DND-41 (cell line): Measurements from ENCODE around the gene ABLIM3.

Experiments used
- ATAC-seq: fragments of 200-7000 bp; cut with Tn5 transposase; 3 replicates; pipeline ENCODE4 v1.9.1; 2021; ENCODE audit warnings: low read depth; ENCODE audit not compliant: insufficient read depth
- DNase-seq: peaks from one replicate; pipeline ENCODE4 v3.0.0-alpha.2; 2020
- H2AFZ ChIP-seq: 2 replicates; pipeline ENCODE4 v1.6.0; 2012; ENCODE audit warnings: low read depth, low read length
- H3K27ac ChIP-seq: 2 replicates; pipeline ENCODE4 v1.5.1; 2012; ENCODE audit warnings: low read length, inconsistent platforms
- H3K27me3 ChIP-seq: fragments of 200-600 bp; sonication (generic); 2 replicates; pipeline ENCODE4 v1.6.0; 2012; ENCODE audit warnings: low read length, mild to moderate bottlenecking, inconsistent platforms; ENCODE audit not compliant: insufficient read depth, poor library complexity
- H3K36me3 ChIP-seq: 2 replicates; pipeline ENCODE4 v1.5.1; 2012; ENCODE audit warnings: low read length, inconsistent platforms; ENCODE audit not compliant: insufficient read depth
- H3K4me1 ChIP-seq: 2 replicates; pipeline ENCODE4 v1.5.1; 2012; ENCODE audit warnings: mild to moderate bottlenecking, low read length; ENCODE audit not compliant: insufficient read depth
- H3K4me2 ChIP-seq: 2 replicates; pipeline ENCODE4 v1.6.0; 2012; ENCODE audit warnings: mild to moderate bottlenecking, moderate library complexity, low read length, inconsistent platforms; ENCODE audit not compliant: insufficient read depth
- H3K4me3 ChIP-seq, 2 experiments: fragments of 200-600 bp in 1 of 2; shearing (Covaris generic) in 1 of 2; 2 replicates each; pipeline ENCODE4 v1.5.1; 2012 to 2016; ENCODE audit warnings: inconsistent platforms in 2 of 2, low read length in 2 of 2, mild to moderate bottlenecking in 2 of 2, low read depth in 1 of 2, moderate library complexity in 1 of 2
- H3K79me2 ChIP-seq: 2 replicates; pipeline ENCODE4 v1.6.0; 2012; ENCODE audit warnings: low read length, inconsistent platforms; ENCODE audit not compliant: insufficient read depth
- H3K9ac ChIP-seq: 2 replicates; pipeline ENCODE4 v1.6.0; 2012; ENCODE audit warnings: low read depth, mild to moderate bottlenecking, inconsistent platforms, low read length, moderate library complexity
- H3K9me3 ChIP-seq: 2 replicates; pipeline ENCODE4 v1.5.1; 2012; ENCODE audit warnings: low read length, moderate library complexity, mild to moderate bottlenecking, inconsistent platforms; ENCODE audit not compliant: insufficient read depth, severe bottlenecking
- H4K20me1 ChIP-seq: 2 replicates; pipeline ENCODE4 v1.6.0; 2012; ENCODE audit warnings: low read length; ENCODE audit not compliant: insufficient read depth
- EZH2 ChIP-seq: IDR thresholded peaks from 3 replicates; pipeline ENCODE4 v1.6.1; 2012; ENCODE audit warnings: borderline replicate concordance, low read depth, mild to moderate bottlenecking, moderate library complexity, low read length, inconsistent platforms; ENCODE audit not compliant: severe bottlenecking
- TF ChIP-seq, protein P1 (sequence below): IDR thresholded peaks from 2 replicates; pipeline ENCODE4 v1.5.1; 2012; ENCODE audit warnings: borderline replicate concordance, low read length, moderate library complexity, mild to moderate bottlenecking; ENCODE audit not compliant: poor library complexity, severe bottlenecking; ENCODE audit errors: extremely low read depth

Gene ABLIM3

DNA sequence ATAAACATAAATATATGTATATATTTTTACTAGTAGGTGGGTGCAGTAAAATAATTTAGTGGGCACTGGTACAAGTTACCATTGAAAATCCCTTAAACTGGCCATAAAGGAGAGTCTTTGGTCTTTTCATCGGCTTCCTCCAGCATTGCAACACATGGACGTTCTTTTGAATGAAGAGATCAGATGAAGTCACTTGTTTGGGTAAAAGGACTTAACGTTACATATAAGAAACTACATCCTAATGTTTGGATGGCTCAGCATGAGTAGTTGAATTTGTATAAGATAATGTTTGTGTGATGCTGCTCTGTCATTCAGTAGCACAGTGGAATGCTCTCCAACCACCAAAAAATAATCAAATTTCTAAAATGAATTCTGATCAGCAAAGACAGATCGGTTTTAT is 161.9 kb downstream of the ABLIM3 start:
- Histone ChIP-seq H3K4me3 (no peak overlapping the region), H3K9me3 (no peaks in the 10 kb centered on the region), H3K79me2 (no peaks in the 10 kb centered on the region), H3K4me1 (no peaks in the 10 kb centered on the region), H3K36me3 (no peaks in the 10 kb centered on the region), H4K20me1 (no peaks in the 10 kb centered on the region), H2AFZ (no peak overlapping the region), H3K27ac (no peak overlapping the region), H3K4me2 (no peak overlapping the region), H3K9ac (no peak overlapping the region), H3K27me3 (no peaks in the 10 kb centered on the region)
- no peak for ATAC-seq
- no peak for DNase-seq
- TF ChIP-seq, protein P1, sequence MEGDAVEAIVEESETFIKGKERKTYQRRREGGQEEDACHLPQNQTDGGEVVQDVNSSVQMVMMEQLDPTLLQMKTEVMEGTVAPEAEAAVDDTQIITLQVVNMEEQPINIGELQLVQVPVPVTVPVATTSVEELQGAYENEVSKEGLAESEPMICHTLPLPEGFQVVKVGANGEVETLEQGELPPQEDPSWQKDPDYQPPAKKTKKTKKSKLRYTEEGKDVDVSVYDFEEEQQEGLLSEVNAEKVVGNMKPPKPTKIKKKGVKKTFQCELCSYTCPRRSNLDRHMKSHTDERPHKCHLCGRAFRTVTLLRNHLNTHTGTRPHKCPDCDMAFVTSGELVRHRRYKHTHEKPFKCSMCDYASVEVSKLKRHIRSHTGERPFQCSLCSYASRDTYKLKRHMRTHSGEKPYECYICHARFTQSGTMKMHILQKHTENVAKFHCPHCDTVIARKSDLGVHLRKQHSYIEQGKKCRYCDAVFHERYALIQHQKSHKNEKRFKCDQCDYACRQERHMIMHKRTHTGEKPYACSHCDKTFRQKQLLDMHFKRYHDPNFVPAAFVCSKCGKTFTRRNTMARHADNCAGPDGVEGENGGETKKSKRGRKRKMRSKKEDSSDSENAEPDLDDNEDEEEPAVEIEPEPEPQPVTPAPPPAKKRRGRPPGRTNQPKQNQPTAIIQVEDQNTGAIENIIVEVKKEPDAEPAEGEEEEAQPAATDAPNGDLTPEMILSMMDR, result no peak
- no peak for TF ChIP-seq EZH2

GRCh38 chr5:149304195-149305078 is 163.1 kb downstream of the ABLIM3 start:
- no peak overlapping the region for H3K4me2 ChIP-seq

DNA sequence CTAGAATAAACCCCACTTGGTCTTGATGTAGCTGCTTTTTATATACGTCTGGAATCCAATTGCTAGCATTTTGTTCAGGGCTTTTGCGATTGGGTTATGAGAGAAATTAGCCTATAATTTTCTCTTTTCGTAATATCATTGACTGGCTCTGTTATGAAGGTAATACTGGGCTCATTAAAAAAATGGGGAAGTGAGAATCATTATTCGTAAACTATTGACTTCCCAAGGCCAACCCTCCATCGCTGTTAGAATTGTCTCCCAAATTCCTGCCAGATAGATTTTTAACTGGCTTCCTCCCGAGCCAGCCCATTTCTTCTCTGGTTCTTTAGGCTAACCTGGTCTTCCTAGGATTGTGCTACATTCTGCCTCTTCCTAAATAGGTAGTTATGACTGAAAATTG is 168.1 kb downstream of the ABLIM3 start:
- Histone ChIP-seq H3K4me3 (no peak overlapping the region), H3K79me2 (no peaks in the 10 kb centered on the region), H3K4me2 (no peak overlapping the region), H3K27me3 (no peaks in the 10 kb centered on the region), H2AFZ (no peak overlapping the region), H3K4me1 (no peaks in the 10 kb centered on the region; the same call in 1 of the 2 replicates), H4K20me1 (no peaks in the 10 kb centered on the region), H3K9me3 (no peaks in the 10 kb centered on the region), H3K36me3 (no peaks in the 10 kb centered on the region), H3K27ac (no peak overlapping the region), H3K9ac (no peak overlapping the region)
- TF ChIP-seq, protein P1, result no peak
- TF ChIP-seq EZH2, result no peak
- ATAC-seq (no peak), DNase-seq (no peak)

More at GRCh38 chr5:149304195-149305078, 163.1 kb downstream of the ABLIM3 start:
- no peak for TF ChIP-seq EZH2
- TF ChIP-seq, protein P1, result no peak
- ATAC-seq (no peak), DNase-seq (no peak)
- Histone ChIP-seq H3K27ac (no peak overlapping the region), H3K36me3 (no peaks in the 10 kb centered on the region), H2AFZ (no peak overlapping the region), H3K27me3 (no peaks in the 10 kb centered on the region), H3K79me2 (no peaks in the 10 kb centered on the region), H3K4me3 (no peak overlapping the region), H4K20me1 (no peaks in the 10 kb centered on the region), H3K9ac (no peak overlapping the region), H3K4me1 (no peaks in the 10 kb centered on the region), H3K9me3 (no peaks in the 10 kb centered on the region)
